Upper lobe of right lung (tissue), 1 donor: ENCODE results near the gene GSN. TPM values are rescaled to one million over a fixed set of nuclear protein-coding genes. Genes with fewer than 3 reads are reported as not detected.

Source experiments
- ATAC-seq: fragments of 200-7000 bp; cut with Tn5 transposase; one replicate; pipeline ENCODE4 v1.9.1; 2020; ENCODE audit warnings: mild to moderate bottlenecking, moderate library complexity
- DNase-seq: peaks from one replicate; pipeline ENCODE4 v3.0.0-alpha.2; 2020
- H3K27ac ChIP-seq: fragments of 200-600 bp; one replicate; pipeline ENCODE4 v1.8.0; 2022
- H3K27me3 ChIP-seq: fragments of 200-600 bp; one replicate; pipeline ENCODE4 v1.8.0; 2022; ENCODE audit warnings: mild to moderate bottlenecking
- H3K36me3 ChIP-seq: fragments of 200-600 bp; one replicate; pipeline ENCODE4 v1.8.0; 2022
- H3K4me1 ChIP-seq: fragments of 200-600 bp; one replicate; pipeline ENCODE4 v1.8.0; 2022
- H3K4me3 ChIP-seq: fragments of 200-600 bp; one replicate; pipeline ENCODE4 v1.8.0; 2022; ENCODE audit warnings: mild to moderate bottlenecking
- H3K9me3 ChIP-seq: fragments of 200-600 bp; one replicate; pipeline ENCODE4 v1.8.0; 2022
- CTCF ChIP-seq: fragments of 200-600 bp; IDR thresholded peaks from one replicate; pipeline ENCODE4 v1.8.0; 2022; ENCODE audit warnings: antibody characterized with exemption
- intact Hi-C: fragments of 100-400 bp; cut with DNase I; formaldehyde crosslinking; loops from one replicate; pipeline ENCODE4 v1.11.0; 2022
- total RNA-seq: library from RNA; stranded (reverse); fragmentation: NEBNext Ultra II Directional; extraction: Animal tissue kit (Norgen Biotek cat#: 25700); gene quantifications from one replicate; pipeline ENCODE4 v1.2.1, GENCODE V29; 2021
- donor health status: DM: no; HTN: yes; CAD: no; lungs with severe emphysema.

Gene GSN
- total RNA-seq, 1 donor from 2014 or later = 464 TPM

GRCh38 chr9:121366611-121367192 is 98.7 kb downstream of the GSN start:
- no peak for TF ChIP-seq CTCF
- no peaks in the 10 kb centered on the region for H3K9me3 ChIP-seq
- peaks cover 15% of the 10 kb centered on the region for H3K36me3 ChIP-seq
- H3K4me3 ChIP-seq = peak overlapping the region; percentile 87
- peak overlapping the region; percentile 95 for H3K27ac ChIP-seq
- DNase-seq (no peak), ATAC-seq (no peak)
- peaks cover 77% of the 10 kb centered on the region for H3K4me1 ChIP-seq
- H3K27me3 ChIP-seq = no peaks in the 10 kb centered on the region
- intact Hi-C loops = no loop called here

- DNase-seq = no peak
- Histone ChIP-seq H3K9me3 (no peaks in the 10 kb centered on the region), H3K36me3 (peaks cover 15% of the 10 kb centered on the region), H3K27ac (peak overlapping the region; percentile 95), H3K4me1 (peaks cover 77% of the 10 kb centered on the region), H3K27me3 (no peaks in the 10 kb centered on the region), H3K4me3 (peak overlapping the region; percentile 87)
- intact Hi-C loops = no loop called here
- ATAC-seq = no peak
- no peak for TF ChIP-seq CTCF
Observed at GRCh38 chr9:121367306-121368137, 99.6 kb downstream of the GSN start.

- intact Hi-C loops = no loop called here
- peak overlapping the region; percentile 95 for H3K27ac ChIP-seq
- DNase-seq = no peak
- no peaks in the 10 kb centered on the region for H3K27me3 ChIP-seq
- H3K4me3 ChIP-seq = peak overlapping the region; percentile 87
- H3K36me3 ChIP-seq = peaks cover 15% of the 10 kb centered on the region
- H3K9me3 ChIP-seq = no peaks in the 10 kb centered on the region
- ATAC-seq = no peak
- TF ChIP-seq CTCF = no peak
- peaks cover 77% of the 10 kb centered on the region for H3K4me1 ChIP-seq
Observed at GRCh38 chr9:121368138-121368522, 100.2 kb downstream of the GSN start.

GRCh38 chr9:121368745-121369144 is 100.8 kb downstream of the GSN start:
- Histone ChIP-seq H3K27ac (peak overlapping the region; percentile 95), H3K4me1 (peaks cover 77% of the 10 kb centered on the region)
- intact Hi-C loops = no loop called here

GRCh38 chr9:121369595-121370265 is 101.8 kb downstream of the GSN start, which contains the start of gene STOM:
Gene STOM, minus strand, starts transcription at chr9:121370250. Its CDS starts 63 bp downstream, at chr9:121370187.
- Histone ChIP-seq H3K4me3 (peak within 1 kb of the TSS; percentile 87), H3K27ac (peak within 1 kb of the TSS; percentile 95), H3K27me3 (no peaks in the 10 kb centered on the region), H3K9me3 (no peaks in the 10 kb centered on the region), H3K36me3 (peaks cover 15% of the 10 kb centered on the region), H3K4me1 (peaks cover 71% of the 10 kb centered on the region)
- DNase-seq (peak; percentile 93), ATAC-seq (peak; percentile 72)
- no peak for TF ChIP-seq CTCF
- intact Hi-C loops = no loop called here

More at GRCh38 chr9:121368745-121369144, 100.8 kb downstream of the GSN start:
- no peak for ATAC-seq
- peaks cover 15% of the 10 kb centered on the region for H3K36me3 ChIP-seq
- H3K9me3 ChIP-seq = no peaks in the 10 kb centered on the region
- DNase-seq = no peak
- no peak for TF ChIP-seq CTCF
- peak overlapping the region; percentile 87 for H3K4me3 ChIP-seq
- H3K27me3 ChIP-seq = no peaks in the 10 kb centered on the region
